Neutrophil (primary cell): ENCODE measurements around the gene ITGAL.
"Not testable (repeated sequence)": the region's sequence is repeated elsewhere in the genome, so short reads cannot be mapped to it uniquely, and the experiment has no call there.

Experiments
- H3K27ac ChIP-seq: fragments of 200-600 bp; sonication (generic); 2 replicates; pipeline ENCODE4 v1.5.1; 2016; ENCODE audit warnings: mild to moderate bottlenecking, moderate library complexity
- H3K27me3 ChIP-seq: fragments of 200-600 bp; sonication (generic); 2 replicates; pipeline ENCODE4 v1.6.0; 2016; ENCODE audit warnings: mild to moderate bottlenecking
- H3K36me3 ChIP-seq: fragments of 200-600 bp; sonication (generic); 2 replicates; pipeline ENCODE4 v1.5.1; 2017
- H3K4me1 ChIP-seq, 2 experiments: fragments of 200-600 bp in 1 of 2; sonication (generic) in 1 of 2; 1 replicate in 1 of 2; 2 replicates in 1 of 2; pipeline versions ENCODE4 v1.5.1 to v1.6.1; 2013 to 2016; ENCODE audit warnings: low read depth in 1 of 2, low read length in 1 of 2, mild to moderate bottlenecking in 1 of 2, moderate library complexity in 1 of 2; ENCODE audit not compliant: control insufficient read depth in 1 of 2, insufficient read depth in 1 of 2
- H3K4me3 ChIP-seq, 2 experiments: fragments of 200-600 bp in 1 of 2; sonication (generic) in 1 of 2; 1 replicate in 1 of 2; 2 replicates in 1 of 2; pipeline ENCODE4 v1.5.1; 2013 to 2016; ENCODE audit warnings: low read depth in 1 of 2, low read length in 1 of 2, mild to moderate bottlenecking in 1 of 2, moderate library complexity in 1 of 2
- H3K9me3 ChIP-seq: fragments of 200-600 bp; sonication (generic); 2 replicates; pipeline ENCODE4 v1.5.1; 2016
- CTCF ChIP-seq: fragments of 200-600 bp; sonication (generic); IDR thresholded peaks from 2 replicates; pipeline ENCODE4 v1.5.1; 2016; ENCODE audit warnings: antibody characterized with exemption

The ITGAL gene

GRCh38 chr16:30458561-30459394 is 13.8 kb upstream of the ITGAL start:
- no peak for TF ChIP-seq CTCF
- Histone ChIP-seq H3K4me3 (no peak overlapping the region), H3K36me3 (no peaks in the 10 kb centered on the region), H3K9me3 (no peaks in the 10 kb centered on the region), H3K27ac (peak overlapping the region; percentile 65), H3K4me1 (peaks cover 21 to 24% of the 10 kb centered on the region in 2 experiments), H3K27me3 (no peaks in the 10 kb centered on the region)

GRCh38 chr16:30459456-30459855 is 13.1 kb upstream of the ITGAL start:
- Histone ChIP-seq H3K9me3 (no peaks in the 10 kb centered on the region), H3K4me3 (no peak overlapping the region), H3K36me3 (no peaks in the 10 kb centered on the region), H3K27me3 (no peaks in the 10 kb centered on the region), H3K27ac (peak overlapping the region; percentile 65), H3K4me1 (peaks cover 25 to 28% of the 10 kb centered on the region in 2 experiments)
- no peak for TF ChIP-seq CTCF

- not testable (repeated sequence) for H3K9me3 ChIP-seq, H3K27me3 ChIP-seq, H3K36me3 ChIP-seq, H3K4me3 ChIP-seq
- H3K4me1 ChIP-seq, result peaks cover 25 to 28% of the 10 kb centered on the region in 2 experiments
- peak overlapping the region; percentile 37 for H3K27ac ChIP-seq
These were observed 11.1 kb upstream of the ITGAL start for GRCh38 chr16:30461426-30461825.

- peaks cover 23 to 31% of the 10 kb centered on the region in 2 experiments for H3K4me1 ChIP-seq
- no peak overlapping the region for H3K4me3 ChIP-seq
- TF ChIP-seq CTCF, result no peak
- no peaks in the 10 kb centered on the region for H3K9me3 ChIP-seq
- no peak overlapping the region for H3K27ac ChIP-seq
- H3K27me3 ChIP-seq, result no peaks in the 10 kb centered on the region
- no peaks in the 10 kb centered on the region for H3K36me3 ChIP-seq
These were observed 8.5 kb upstream of the ITGAL start for GRCh38 chr16:30464078-30464477.

- peak overlapping the region; percentile 94 for H3K27ac ChIP-seq
- no peak overlapping the region for H3K4me3 ChIP-seq
- H3K27me3 ChIP-seq, result no peaks in the 10 kb centered on the region
- peaks cover 63 to 70% of the 10 kb centered on the region in 2 experiments for H3K4me1 ChIP-seq
- no peaks in the 10 kb centered on the region for H3K9me3 ChIP-seq
- no peak for TF ChIP-seq CTCF
- H3K36me3 ChIP-seq, result peaks cover 12% of the 10 kb centered on the region
These were observed 2.4 kb upstream of the ITGAL start for GRCh38 chr16:30470170-30470512.

- H3K27me3 ChIP-seq, result no peaks in the 10 kb centered on the region
- no peak overlapping the region for H3K4me3 ChIP-seq
- H3K4me1 ChIP-seq, result peaks cover 65 to 73% of the 10 kb centered on the region in 2 experiments
- H3K36me3 ChIP-seq, result peaks cover 16% of the 10 kb centered on the region
- no peak for TF ChIP-seq CTCF
- no peaks in the 10 kb centered on the region for H3K9me3 ChIP-seq
- peak overlapping the region; percentile 94 for H3K27ac ChIP-seq
These were observed 1.9 kb upstream of the ITGAL start for GRCh38 chr16:30470632-30470995.
